HEK293 (cell line): ENCODE results near the gene MUC5B.
"Not testable (repeated sequence)": the region's sequence is repeated elsewhere in the genome, so short reads cannot be mapped to it uniquely, and the experiment has no call there.

ENCODE experiments used
- CTCF ChIA-PET: fragments of 350-600 bp; formaldehyde crosslinking; extraction: SDS; loops from one replicate; lab custom pipeline; 2021; ENCODE audit warnings: antibody characterized with exemption; lab: Yijun Ruan, JAX
- POLR2A ChIA-PET: fragments of 300-600 bp; formaldehyde crosslinking; extraction: SDS; loops from one replicate; lab custom pipeline; 2020; ENCODE audit warnings: antibody characterized with exemption, inconsistent platforms; lab: Yijun Ruan, JAX
- H3K27ac ChIP-seq: fragments of 200-500 bp; sonication (Bioruptor generic); 2 replicates; pipeline ENCODE4 v1.5.1; 2014; ENCODE audit warnings: low read depth, low read length, control low read depth, inconsistent platforms; ENCODE audit errors: extremely low read depth
- H3K36me3 ChIP-seq, 2 experiments: fragments of 200-500 bp in 1 of 2; sonication (Bioruptor generic) in 1 of 2; 1 replicate in 1 of 2; 2 replicates in 1 of 2; pipeline ENCODE4 v1.5.1; 2014 to 2017; ENCODE audit warnings: inconsistent platforms in 2 of 2, low read length in 2 of 2; ENCODE audit not compliant: control insufficient read depth in 2 of 2, insufficient read depth in 1 of 2
- H3K4me1 ChIP-seq: fragments of 200-500 bp; sonication (Bioruptor generic); 2 replicates; pipeline ENCODE4 v1.5.1; 2014; ENCODE audit warnings: mild to moderate bottlenecking, low read length, inconsistent platforms; ENCODE audit not compliant: control insufficient read depth, insufficient read depth
- H3K4me3 ChIP-seq: 2 replicates; pipeline ENCODE4 v1.5.1; 2011; ENCODE audit warnings: low read depth, mild to moderate bottlenecking, control low read depth, low read length, moderate library complexity
- H3K9me3 ChIP-seq: fragments of 200-500 bp; sonication (Bioruptor generic); 2 replicates; pipeline ENCODE4 v1.5.1; 2014; ENCODE audit warnings: low read depth, low read length, inconsistent platforms; ENCODE audit not compliant: control insufficient read depth, insufficient read depth
- GLI2 ChIP-seq: fragments of 450-650 bp; formaldehyde crosslinking; IDR thresholded peaks from 2 replicates; pipeline ENCODE4; 2017; ENCODE audit warnings: missing biosample characterization, missing genetic modification characterization, low read depth, borderline replicate concordance
- KLF1 ChIP-seq: fragments of 450-650 bp; formaldehyde crosslinking; IDR thresholded peaks from 2 replicates; pipeline ENCODE4 v1.5.1; 2016; ENCODE audit warnings: missing biosample characterization, missing genetic modification characterization
- KLF9 ChIP-seq: fragments of 450-650 bp; formaldehyde crosslinking; IDR thresholded peaks from 2 replicates; pipeline ENCODE4 v1.5.1; 2016; ENCODE audit warnings: missing biosample characterization, missing genetic modification characterization, low read depth
- ZFHX2 ChIP-seq: fragments of 450-650 bp; formaldehyde crosslinking; conservative IDR thresholded peaks from 2 replicates; pipeline ENCODE4 v1.5.1; 2016; ENCODE audit warnings: missing biosample characterization, missing genetic modification characterization
- ZNF174 ChIP-seq: fragments of 450-650 bp; formaldehyde crosslinking; IDR thresholded peaks from 2 replicates; pipeline ENCODE4 v1.5.0; 2017; ENCODE audit warnings: missing biosample characterization, mild to moderate bottlenecking, missing genetic modification characterization
- ZNF670 ChIP-seq: fragments of 450-650 bp; formaldehyde crosslinking; IDR thresholded peaks from 2 replicates; pipeline ENCODE4 v1.5.1; 2016; ENCODE audit warnings: missing biosample characterization, missing genetic modification characterization, low read depth
- ZSCAN23 ChIP-seq: fragments of 450-650 bp; formaldehyde crosslinking; IDR thresholded peaks from 2 replicates; pipeline ENCODE4 v1.5.1; 2016; ENCODE audit warnings: missing biosample characterization, missing genetic modification characterization

MUC5B gene

DNA sequence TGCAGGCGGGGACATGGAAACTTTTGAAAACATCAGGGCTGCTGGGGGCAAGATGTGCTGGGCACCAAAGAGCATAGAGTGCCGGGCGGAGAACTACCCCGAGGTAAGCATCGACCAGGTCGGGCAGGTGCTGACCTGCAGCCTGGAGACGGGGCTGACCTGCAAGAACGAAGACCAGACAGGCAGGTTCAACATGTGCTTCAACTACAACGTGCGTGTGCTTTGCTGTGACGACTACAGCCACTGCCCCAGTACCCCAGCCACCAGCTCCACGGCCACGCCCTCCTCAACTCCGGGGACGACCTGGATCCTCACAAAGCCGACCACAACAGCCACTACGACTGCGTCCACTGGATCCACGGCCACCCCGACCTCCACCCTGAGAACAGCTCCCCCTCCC is 19.4 kb downstream of the MUC5B start:
- ChIA-PET POLR2A (no interaction called here), CTCF (no interaction called here)
- H3K27ac ChIP-seq: no peak overlapping the region
- no peak overlapping the region for H3K4me3 ChIP-seq
- H3K4me1 ChIP-seq: no peaks in the 10 kb centered on the region
- no peaks in the 10 kb centered on the region for H3K36me3 ChIP-seq
- TF ChIP-seq KLF9 (0 out of 2 replicates have a peak, but pooled peaks have one; percentile 18), ZNF174 (tag by site-specific recombination) (no peak), ZSCAN23 (tag by site-specific recombination) (no peak), ZFHX2 (tag by site-specific recombination) (no peak), GLI2 (tag by site-specific recombination) (no peak), ZNF670 (tag by site-specific recombination) (no peak)
- no peaks in the 10 kb centered on the region for H3K9me3 ChIP-seq

- peak; percentile 89 for TF ChIP-seq KLF1 (tag by site-specific recombination)
- TF ChIP-seq, all 188 proteins: peak for 1; not testable (repeated sequence) for 187
- H3K4me3 ChIP-seq, H3K36me3 ChIP-seq, POLR2A ChIA-PET, H3K27ac ChIP-seq, CTCF ChIA-PET, H3K9me3 ChIP-seq, H3K4me1 ChIP-seq: not testable (repeated sequence)
Observed at GRCh38 chr11:1242751-1243150, 19.9 kb downstream of the MUC5B start.

GRCh38 chr11:1243521-1243920 is 20.7 kb downstream of the MUC5B start:
- H3K4me3 ChIP-seq, POLR2A ChIA-PET, H3K9me3 ChIP-seq, H3K27ac ChIP-seq, H3K36me3 ChIP-seq, CTCF ChIA-PET, H3K4me1 ChIP-seq: not testable (repeated sequence)

GRCh38 chr11:1244557-1244956 is 21.7 kb downstream of the MUC5B start:
- CTCF ChIA-PET, H3K9me3 ChIP-seq, POLR2A ChIA-PET, H3K4me3 ChIP-seq, H3K4me1 ChIP-seq, H3K27ac ChIP-seq, H3K36me3 ChIP-seq: not testable (repeated sequence)
- peak; percentile 56 for TF ChIP-seq KLF1 (tag by site-specific recombination)

- H3K9me3 ChIP-seq, H3K27ac ChIP-seq, H3K36me3 ChIP-seq, H3K4me3 ChIP-seq, POLR2A ChIA-PET, H3K4me1 ChIP-seq, CTCF ChIA-PET: not testable (repeated sequence)
Observed at GRCh38 chr11:1245717-1246116, 22.9 kb downstream of the MUC5B start.

- peak; percentile 85 for TF ChIP-seq KLF1 (tag by site-specific recombination)
- H3K4me3 ChIP-seq, H3K4me1 ChIP-seq, H3K9me3 ChIP-seq, H3K36me3 ChIP-seq, H3K27ac ChIP-seq, POLR2A ChIA-PET, CTCF ChIA-PET: not testable (repeated sequence)
Observed at GRCh38 chr11:1246301-1246700, 23.4 kb downstream of the MUC5B start.

DNA sequence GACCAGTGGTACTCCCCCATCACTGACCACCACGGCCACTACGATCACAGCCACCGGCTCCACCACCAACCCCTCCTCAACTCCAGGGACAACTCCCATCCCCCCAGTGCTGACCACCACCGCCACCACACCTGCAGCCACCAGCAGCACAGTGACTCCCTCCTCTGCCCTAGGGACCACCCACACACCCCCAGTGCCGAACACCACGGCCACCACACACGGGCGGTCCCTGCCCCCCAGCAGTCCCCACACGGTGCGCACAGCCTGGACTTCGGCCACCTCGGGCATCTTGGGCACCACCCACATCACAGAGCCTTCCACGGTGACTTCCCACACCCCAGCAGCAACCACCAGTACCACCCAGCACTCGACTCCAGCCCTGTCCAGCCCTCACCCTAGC is 24.2 kb downstream of the MUC5B start:
- H3K27ac ChIP-seq, H3K36me3 ChIP-seq, H3K9me3 ChIP-seq, H3K4me1 ChIP-seq, H3K4me3 ChIP-seq, POLR2A ChIA-PET, CTCF ChIA-PET: not testable (repeated sequence)

DNA sequence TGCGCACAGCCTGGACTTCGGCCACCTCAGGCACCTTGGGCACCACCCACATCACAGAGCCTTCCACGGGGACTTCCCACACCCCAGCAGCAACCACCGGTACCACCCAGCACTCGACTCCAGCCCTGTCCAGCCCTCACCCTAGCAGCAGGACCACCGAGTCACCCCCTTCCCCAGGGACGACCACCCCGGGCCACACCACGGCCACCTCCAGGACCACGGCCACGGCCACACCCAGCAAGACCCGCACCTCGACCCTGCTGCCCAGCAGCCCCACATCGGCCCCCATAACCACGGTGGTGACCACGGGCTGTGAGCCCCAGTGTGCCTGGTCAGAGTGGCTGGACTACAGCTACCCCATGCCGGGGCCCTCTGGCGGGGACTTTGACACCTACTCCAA is 26.1 kb downstream of the MUC5B start:
- H3K36me3 ChIP-seq, H3K27ac ChIP-seq, H3K9me3 ChIP-seq, H3K4me1 ChIP-seq, H3K4me3 ChIP-seq, POLR2A ChIA-PET, CTCF ChIA-PET: not testable (repeated sequence)

DNA sequence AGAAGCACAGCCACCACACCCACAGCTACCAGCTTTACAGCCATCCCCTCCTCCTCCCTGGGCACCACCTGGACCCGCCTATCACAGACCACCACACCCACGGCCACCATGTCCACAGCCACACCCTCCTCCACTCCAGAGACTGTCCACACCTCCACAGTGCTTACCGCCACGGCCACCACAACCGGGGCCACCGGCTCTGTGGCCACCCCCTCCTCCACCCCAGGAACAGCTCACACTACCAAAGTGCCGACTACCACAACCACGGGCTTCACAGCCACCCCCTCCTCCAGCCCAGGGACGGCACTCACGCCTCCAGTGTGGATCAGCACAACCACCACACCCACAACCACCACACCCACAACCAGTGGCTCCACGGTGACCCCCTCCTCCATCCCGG is 27.5 kb downstream of the MUC5B start:
- H3K4me1 ChIP-seq, POLR2A ChIA-PET, CTCF ChIA-PET, H3K36me3 ChIP-seq, H3K27ac ChIP-seq, H3K4me3 ChIP-seq, H3K9me3 ChIP-seq: not testable (repeated sequence)
